ENCODE measurements around the gene ADGRB3. TPM values are rescaled to one million over a fixed set of nuclear protein-coding genes. Genes with fewer than 3 reads are reported as not detected.

Gene ADGRB3
- total and polyA plus RNA-seq, 10 of the 15 experiments (the other 5 are each of a cell fraction or from before 2014, with no cell fraction given) = 0.03 to 0.06 TPM; not detected in 8

GRCh38 chr6:68635706-68636513, 828 bp downstream of the ADGRB3 start (continued):
- no peak for TF ChIP-seq HDGF (IDR thresholded peaks at IDR 0.05)

- ChIA-PET SMC1A (ENCODE audit: uncharacterized antibody, unreplicated experiment) (interaction anchor here (0.6 to 5.9 kb wide), 2 partner anchors 141 to 148 kb away, joined by 3 to 37 read pairs; no protein-coding TSS in a partner anchor), CTCF (interaction anchor here (0.6 to 7.6 kb wide), 7 partner anchors 11 to 975 kb away, joined by 3 to 64 read pairs (median 5); no protein-coding TSS in a partner anchor), POLR2A (interaction anchor here (0.7 kb wide), 1 partner anchor 31 kb away, joined by 3 read pairs; no protein-coding TSS in a partner anchor), RAD21 (ENCODE audit: unreplicated experiment) (no interaction called here)
- ATAC-seq = no peak
- Histone ChIP-seq H3K36me3 (ENCODE audit: control insufficient read depth in 2 of 2, insufficient read depth in 2 of 2, low read length in 1 of 2) (no peaks in the 10 kb centered on the region), H3K79me2 (ENCODE audit: control insufficient read depth, insufficient read depth, low read length) (no peaks in the 10 kb centered on the region), H3K4me3 (no peak overlapping the region), H3K9ac (ENCODE audit: control insufficient read depth, insufficient read depth, low read length) (no peak overlapping the region), H2AFZ (ENCODE audit: control insufficient read depth, low read depth, low read length) (no peak overlapping the region), H3K9me3 (replicated peaks; ENCODE audit: control insufficient read depth, insufficient read depth, low read length) (no peaks in the 10 kb centered on the region), H3K27me3 (replicated peaks in 1 of 2; ENCODE audit: control insufficient read depth in 2 of 2, insufficient read depth in 2 of 2, low read length in 1 of 2) (peaks cover 1 to 16% of the 10 kb centered on the region in 2 experiments), H3K4me1 (ENCODE audit: control insufficient read depth, insufficient read depth, low read length) (no peaks in the 10 kb centered on the region), H3K27ac (ENCODE audit: control insufficient read depth, insufficient read depth) (no peak overlapping the region), H4K20me1 (ENCODE audit: control insufficient read depth, insufficient read depth) (no peaks in the 10 kb centered on the region), H3K4me2 (ENCODE audit: control insufficient read depth, insufficient read depth) (no peak overlapping the region)
- in situ Hi-C loops (cut with MboI) = loop anchor here (10.0 to 25.0 kb wide), 2 partner anchors 328 to 1476 kb away; no protein-coding TSS in a partner anchor
- DNase-seq (ENCODE audit: low read depth, low spot score) = no peak
- no peak for TF ChIP-seq SREBF2 (IDR thresholded peaks at IDR 0.05; ENCODE audit: low read length)
- no peak for TF ChIP-seq BACH1 (IDR thresholded peaks at IDR 0.05; ENCODE audit: borderline replicate concordance)
- TF ChIP-seq NFYB (IDR thresholded peaks at IDR 0.05; ENCODE audit: insufficient read depth, low read depth, low read length) = no peak
- TF ChIP-seq, protein P1, sequence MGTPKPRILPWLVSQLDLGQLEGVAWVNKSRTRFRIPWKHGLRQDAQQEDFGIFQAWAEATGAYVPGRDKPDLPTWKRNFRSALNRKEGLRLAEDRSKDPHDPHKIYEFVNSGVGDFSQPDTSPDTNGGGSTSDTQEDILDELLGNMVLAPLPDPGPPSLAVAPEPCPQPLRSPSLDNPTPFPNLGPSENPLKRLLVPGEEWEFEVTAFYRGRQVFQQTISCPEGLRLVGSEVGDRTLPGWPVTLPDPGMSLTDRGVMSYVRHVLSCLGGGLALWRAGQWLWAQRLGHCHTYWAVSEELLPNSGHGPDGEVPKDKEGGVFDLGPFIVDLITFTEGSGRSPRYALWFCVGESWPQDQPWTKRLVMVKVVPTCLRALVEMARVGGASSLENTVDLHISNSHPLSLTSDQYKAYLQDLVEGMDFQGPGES (IDR thresholded peaks at IDR 0.05) = no peak
- TF ChIP-seq BCL11A (IDR thresholded peaks at IDR 0.05; ENCODE audit: low read depth, low read length) = no peak
- intact Hi-C loops (cut with micrococcal nuclease; ENCODE audit: unreplicated experiment) = loop anchor here (2.0 to 5.0 kb wide), 2 partner anchors 142 to 1471 kb away; no protein-coding TSS in a partner anchor
- WGBS (ENCODE audit: insufficient coverage, insufficient replicate concordance, low lambda C conversion rate, missing lambda C conversion rate) = 54% methylated on average over 5 of the region's 5 CpGs
- no TSS peak for BruUV-seq (replicated peaks)
- no peak for FAIRE-seq
Observed at GRCh38 chr6:68636666-68637065, 1.6 kb downstream of the ADGRB3 start.
